ENCODE data around the gene LAMA2. TPM values are rescaled to one million over a fixed set of nuclear protein-coding genes. Genes with fewer than 3 reads are reported as not detected.

LAMA2 gene
- total and polyA plus RNA-seq, 4 donors: 6.0 to 86.5 (median 46.4) TPM

DNA sequence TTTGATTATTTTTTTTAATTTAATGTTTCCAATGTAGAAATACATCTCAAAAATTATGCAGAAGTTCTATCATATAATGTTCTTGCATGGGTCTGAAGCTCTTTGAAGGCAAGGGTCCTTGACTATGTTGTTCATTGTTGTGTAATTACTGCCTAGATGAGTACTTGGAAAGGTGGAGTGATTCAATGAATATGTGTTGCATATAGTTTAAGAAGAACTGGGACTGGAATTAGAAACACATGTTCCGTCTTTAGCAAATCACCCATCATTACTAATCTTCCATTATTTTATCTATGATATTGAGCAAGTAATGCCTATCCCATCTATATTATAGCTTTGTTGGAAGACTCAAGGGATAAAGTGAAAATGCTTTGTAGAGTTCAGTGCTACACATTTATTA is 147.3 kb downstream of the LAMA2 start:
- H3K27me3 ChIP-seq (ENCODE audit: control insufficient read depth in 1 of 2, insufficient read depth in 2 of 2, low read length in 1 of 2): no peaks in the 10 kb centered on the region
- H3K36me3 ChIP-seq (ENCODE audit: control insufficient read depth in 1 of 2, insufficient read depth in 2 of 2, low read length in 1 of 2): no peaks in the 10 kb centered on the region
- no peak for ATAC-seq (ENCODE audit: low FRiP score)
- DNase-seq: no peak
- H3K27ac ChIP-seq (ENCODE audit: low read depth in 1 of 2, low read length in 2 of 2): no peak overlapping the region
- H3K4me1 ChIP-seq (ENCODE audit: control insufficient read depth in 1 of 2, insufficient read depth in 2 of 2, low read length in 2 of 2): no peaks in the 10 kb centered on the region
- H3K4me3 ChIP-seq (ENCODE audit: low read length in 2 of 2): no peak overlapping the region
- H3K9me3 ChIP-seq (ENCODE audit: control insufficient read depth, low read length): no peaks in the 10 kb centered on the region
- intact Hi-C loops (cut with DNase I): no loop called here
- 95 to 97% methylated on average over 1 of the region's 1 CpG for WGBS, 2 donors

GRCh38 chr6:129031051-129031599 is 148.2 kb downstream of the LAMA2 start:
- DNase-seq (no peak), ATAC-seq (ENCODE audit: low FRiP score) (no peak)
- Histone ChIP-seq H3K9me3 (ENCODE audit: control insufficient read depth, low read length) (no peaks in the 10 kb centered on the region), H3K36me3 (ENCODE audit: control insufficient read depth in 1 of 2, insufficient read depth in 2 of 2, low read length in 1 of 2) (no peaks in the 10 kb centered on the region), H3K27me3 (ENCODE audit: control insufficient read depth in 1 of 2, insufficient read depth in 2 of 2, low read length in 1 of 2) (no peaks in the 10 kb centered on the region), H3K27ac (ENCODE audit: low read depth in 1 of 2, low read length in 2 of 2) (no peak overlapping the region), H3K4me1 (ENCODE audit: control insufficient read depth in 1 of 2, insufficient read depth in 2 of 2, low read length in 2 of 2) (no peaks in the 10 kb centered on the region), H3K4me3 (ENCODE audit: low read length in 2 of 2) (no peak overlapping the region)
- intact Hi-C loops (cut with DNase I): no loop called here
- 89 to 93% methylated on average over 1 of the region's 1 CpG for WGBS, 2 donors

DNA sequence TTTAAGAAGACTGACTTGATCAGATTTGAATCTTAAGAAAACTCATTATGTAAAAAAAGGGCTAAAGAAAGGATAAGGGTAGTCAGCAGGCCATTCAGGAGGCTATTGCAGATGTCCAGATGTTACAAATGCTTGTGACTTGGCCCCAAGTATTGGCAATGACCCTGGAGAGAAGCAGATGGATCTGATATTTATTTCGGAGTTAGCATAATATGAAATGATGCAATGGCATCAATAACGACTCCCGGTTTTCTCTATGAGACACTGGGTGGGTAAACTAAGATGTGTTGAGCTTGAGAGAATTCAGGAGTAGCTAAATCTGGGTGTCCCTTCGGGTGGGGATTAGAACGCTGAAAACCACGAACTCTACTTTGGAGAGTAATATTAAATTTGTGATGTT is 149.7 kb downstream of the LAMA2 start:
- no peak for DNase-seq
- H3K36me3 ChIP-seq (ENCODE audit: control insufficient read depth in 1 of 2, insufficient read depth in 2 of 2, low read length in 1 of 2): peaks cover 0 to 1% of the 10 kb centered on the region in 2 donors
- H3K4me1 ChIP-seq (ENCODE audit: control insufficient read depth in 1 of 2, insufficient read depth in 2 of 2, low read length in 2 of 2): no peaks in the 10 kb centered on the region
- no peak overlapping the region for H3K27ac ChIP-seq (ENCODE audit: low read depth in 1 of 2, low read length in 2 of 2)
- peak; percentile 67 for ATAC-seq (ENCODE audit: low FRiP score)
- intact Hi-C loops (cut with DNase I): no loop called here
- H3K9me3 ChIP-seq (ENCODE audit: control insufficient read depth, low read length): no peaks in the 10 kb centered on the region
- no peak overlapping the region for H3K4me3 ChIP-seq (ENCODE audit: low read length in 2 of 2)
- WGBS, 2 donors: 86 to 90% methylated on average over 6 of the region's 6 CpGs
- H3K27me3 ChIP-seq (ENCODE audit: control insufficient read depth in 1 of 2, insufficient read depth in 2 of 2, low read length in 1 of 2): no peaks in the 10 kb centered on the region

- no peaks in the 10 kb centered on the region for H3K9me3 ChIP-seq (ENCODE audit: control insufficient read depth, low read length)
- H3K4me1 ChIP-seq (ENCODE audit: control insufficient read depth in 1 of 2, insufficient read depth in 2 of 2, low read length in 2 of 2): no peaks in the 10 kb centered on the region
- 20 to 23% methylated on average over 1 of the region's 1 CpG for WGBS, 2 donors
- no peak for DNase-seq
- intact Hi-C loops (cut with DNase I): no loop called here
- peaks cover 0 to 1% of the 10 kb centered on the region in 2 donors for H3K36me3 ChIP-seq (ENCODE audit: control insufficient read depth in 1 of 2, insufficient read depth in 2 of 2, low read length in 1 of 2)
- no peak overlapping the region for H3K4me3 ChIP-seq (ENCODE audit: low read length in 2 of 2)
- H3K27ac ChIP-seq (ENCODE audit: low read depth in 1 of 2, low read length in 2 of 2): no peak overlapping the region
- ATAC-seq (ENCODE audit: low FRiP score): no peak
- H3K27me3 ChIP-seq (ENCODE audit: control insufficient read depth in 1 of 2, insufficient read depth in 2 of 2, low read length in 1 of 2): no peaks in the 10 kb centered on the region
Observed at GRCh38 chr6:129033180-129033579, 150.2 kb downstream of the LAMA2 start.

DNA sequence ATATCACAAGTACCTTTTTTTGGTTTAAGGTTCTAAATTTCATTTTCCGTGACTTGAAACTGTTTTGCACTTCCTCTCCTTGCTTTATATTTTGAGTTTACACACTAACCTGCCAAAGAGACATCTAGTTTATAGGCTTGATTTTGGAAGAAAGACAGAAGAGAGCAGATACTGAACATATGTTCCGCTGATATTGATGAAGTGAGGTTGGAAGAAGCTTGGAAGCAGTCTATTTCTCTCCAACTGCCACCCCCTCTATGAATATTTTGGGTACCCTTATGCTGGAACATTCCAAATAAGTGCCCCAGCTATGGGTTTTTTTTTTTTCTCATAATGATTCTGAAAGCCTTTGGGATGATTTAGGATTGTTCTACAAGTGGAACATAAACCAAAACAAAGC is 150.6 kb downstream of the LAMA2 start:
- WGBS, 2 donors: 77 to 79% methylated on average over 2 of the region's 2 CpGs

DNA sequence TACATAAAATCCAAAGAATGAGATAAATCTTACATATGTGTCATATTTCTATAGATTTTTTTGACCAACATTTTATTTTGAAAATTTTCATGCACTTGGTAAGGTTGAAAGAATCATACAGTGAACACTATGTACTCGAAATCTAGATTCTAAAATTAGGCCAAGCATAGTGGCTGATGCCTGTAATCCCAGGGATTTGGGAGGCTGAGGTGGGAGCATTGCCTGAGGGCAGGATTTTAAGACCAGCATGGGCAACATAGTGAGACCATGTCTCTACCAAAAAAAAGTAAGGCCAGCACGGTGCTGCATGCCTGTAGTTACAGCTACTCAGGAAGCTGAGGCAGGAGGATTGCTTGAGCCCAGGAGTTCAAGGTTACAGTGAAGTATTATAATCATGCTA is 158.6 kb downstream of the LAMA2 start:
- ATAC-seq (ENCODE audit: low FRiP score) (no peak), DNase-seq (no peak)
- Histone ChIP-seq H3K4me1 (ENCODE audit: control insufficient read depth in 1 of 2, insufficient read depth in 2 of 2, low read length in 2 of 2) (no peaks in the 10 kb centered on the region), H3K9me3 (ENCODE audit: control insufficient read depth, low read length) (no peaks in the 10 kb centered on the region), H3K4me3 (ENCODE audit: low read length in 2 of 2) (no peak overlapping the region), H3K36me3 (ENCODE audit: control insufficient read depth in 1 of 2, insufficient read depth in 2 of 2, low read length in 1 of 2) (peaks cover 0 to 1% of the 10 kb centered on the region in 2 donors), H3K27ac (ENCODE audit: low read depth in 1 of 2, low read length in 2 of 2) (no peak overlapping the region), H3K27me3 (ENCODE audit: control insufficient read depth in 1 of 2, insufficient read depth in 2 of 2, low read length in 1 of 2) (no peaks in the 10 kb centered on the region)
- WGBS, 2 donors: 71 to 81% methylated on average over 2 of the region's 2 CpGs
- intact Hi-C loops (cut with DNase I): no loop called here

More for the DNA sequence above, 150.6 kb downstream of the LAMA2 start:
- DNase-seq (no peak), ATAC-seq (ENCODE audit: low FRiP score) (no peak)
- intact Hi-C loops (cut with DNase I): no loop called here
- no peaks in the 10 kb centered on the region for H3K27me3 ChIP-seq (ENCODE audit: control insufficient read depth in 1 of 2, insufficient read depth in 2 of 2, low read length in 1 of 2)
- H3K36me3 ChIP-seq (ENCODE audit: control insufficient read depth in 1 of 2, insufficient read depth in 2 of 2, low read length in 1 of 2): peaks cover 0 to 1% of the 10 kb centered on the region in 2 donors
- no peaks in the 10 kb centered on the region for H3K4me1 ChIP-seq (ENCODE audit: control insufficient read depth in 1 of 2, insufficient read depth in 2 of 2, low read length in 2 of 2)
- no peaks in the 10 kb centered on the region for H3K9me3 ChIP-seq (ENCODE audit: control insufficient read depth, low read length)
- H3K4me3 ChIP-seq (ENCODE audit: low read length in 2 of 2): no peak overlapping the region
- no peak overlapping the region for H3K27ac ChIP-seq (ENCODE audit: low read depth in 1 of 2, low read length in 2 of 2)

- Histone ChIP-seq H3K36me3 (ENCODE audit: control insufficient read depth in 1 of 2, insufficient read depth in 2 of 2, low read length in 1 of 2) (no peaks in the 10 kb centered on the region), H3K27me3 (ENCODE audit: control insufficient read depth in 1 of 2, insufficient read depth in 2 of 2, low read length in 1 of 2) (no peaks in the 10 kb centered on the region), H3K27ac (ENCODE audit: low read depth in 1 of 2, low read length in 2 of 2) (no peak overlapping the region), H3K4me3 (ENCODE audit: low read length in 2 of 2) (no peak overlapping the region), H3K4me1 (ENCODE audit: control insufficient read depth in 1 of 2, insufficient read depth in 2 of 2, low read length in 2 of 2) (no peaks in the 10 kb centered on the region), H3K9me3 (ENCODE audit: control insufficient read depth, low read length) (no peaks in the 10 kb centered on the region)
- intact Hi-C loops (cut with DNase I): no loop called here
- ATAC-seq (ENCODE audit: low FRiP score): no peak
- 94 to 99% methylated on average over 2 of the region's 2 CpGs for WGBS, 2 donors
- no peak for DNase-seq
Observed at GRCh38 chr6:129046526-129046925, 163.6 kb downstream of the LAMA2 start.

GRCh38 chr6:129047834-129048233 is 164.9 kb downstream of the LAMA2 start:
- WGBS, 2 donors: 89 to 91% methylated on average over 3 of the region's 3 CpGs
- intact Hi-C loops (cut with DNase I): no loop called here
- H3K27ac ChIP-seq (ENCODE audit: low read depth in 1 of 2, low read length in 2 of 2): no peak overlapping the region
- no peaks in the 10 kb centered on the region for H3K4me1 ChIP-seq (ENCODE audit: control insufficient read depth in 1 of 2, insufficient read depth in 2 of 2, low read length in 2 of 2)
- H3K36me3 ChIP-seq (ENCODE audit: control insufficient read depth in 1 of 2, insufficient read depth in 2 of 2, low read length in 1 of 2): no peaks in the 10 kb centered on the region
- no peak for DNase-seq
- no peaks in the 10 kb centered on the region for H3K9me3 ChIP-seq (ENCODE audit: control insufficient read depth, low read length)
- H3K4me3 ChIP-seq (ENCODE audit: low read length in 2 of 2): no peak overlapping the region
- no peak for ATAC-seq (ENCODE audit: low FRiP score)
- H3K27me3 ChIP-seq (ENCODE audit: control insufficient read depth in 1 of 2, insufficient read depth in 2 of 2, low read length in 1 of 2): no peaks in the 10 kb centered on the region

DNA sequence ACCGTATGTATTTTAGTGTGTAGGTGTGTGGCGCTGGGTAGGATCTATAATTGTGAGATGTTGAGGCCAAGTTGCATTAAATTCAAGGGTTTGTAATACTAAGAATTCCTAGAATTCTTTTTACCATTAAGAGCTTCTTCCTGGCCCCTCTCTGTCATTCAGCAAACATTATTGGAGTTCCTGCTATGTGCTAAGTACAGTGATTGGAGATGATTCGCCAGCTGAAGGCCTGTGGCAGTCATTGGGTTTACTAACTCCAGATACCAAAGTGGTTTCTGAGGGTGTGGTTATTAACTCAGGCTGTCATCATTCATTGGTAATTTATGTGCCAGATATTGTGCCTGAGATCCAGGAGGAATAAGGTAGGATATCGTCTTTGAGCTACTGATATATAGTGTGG is 167.1 kb downstream of the LAMA2 start:
- H3K4me3 ChIP-seq (ENCODE audit: low read length in 2 of 2): no peak overlapping the region
- ATAC-seq (ENCODE audit: low FRiP score): no peak
- no peak for DNase-seq
- H3K9me3 ChIP-seq (ENCODE audit: control insufficient read depth, low read length): no peaks in the 10 kb centered on the region
- no peaks in the 10 kb centered on the region for H3K27me3 ChIP-seq (ENCODE audit: control insufficient read depth in 1 of 2, insufficient read depth in 2 of 2, low read length in 1 of 2)
- H3K36me3 ChIP-seq (ENCODE audit: control insufficient read depth in 1 of 2, insufficient read depth in 2 of 2, low read length in 1 of 2): no peaks in the 10 kb centered on the region
- 92% methylated on average over 4 of the region's 4 CpGs for WGBS, 2 donors
- intact Hi-C loops (cut with DNase I): no loop called here
- H3K4me1 ChIP-seq (ENCODE audit: control insufficient read depth in 1 of 2, insufficient read depth in 2 of 2, low read length in 2 of 2): no peaks in the 10 kb centered on the region
- no peak overlapping the region for H3K27ac ChIP-seq (ENCODE audit: low read depth in 1 of 2, low read length in 2 of 2)
